ENCODE results near the gene TMEM121B. TPM values are rescaled to one million over a fixed set of nuclear protein-coding genes. Genes with fewer than 3 reads are reported as not detected.

The TMEM121B gene
- total RNA-seq, 1 experiment from 2014 or later: not detected

- DNase-seq (ENCODE audit: unreplicated experiment): no peak
- Mint-ChIP-seq H3K4me1 (ENCODE audit: insufficient read depth, unreplicated experiment) (no peaks in the 10 kb centered on the region), H3K4me3 (ENCODE audit: unreplicated experiment) (no peak overlapping the region), H3K27ac (ENCODE audit: low read depth, unreplicated experiment) (no peak overlapping the region), H3K27me3 (ENCODE audit: insufficient read depth, unreplicated experiment) (no peaks in the 10 kb centered on the region), H3K9me3 (ENCODE audit: unreplicated experiment) (no peaks in the 10 kb centered on the region), H3K36me3 (ENCODE audit: insufficient read depth, unreplicated experiment) (peaks cover 75% of the 10 kb centered on the region)
- no peak for TF ChIP-seq CTCF (IDR thresholded peaks at IDR 0.05; ENCODE audit: unreplicated experiment)
- ChIA-PET CTCF (interaction anchor here (0.7 kb wide), 1 partner anchor 59 kb away, joined by 5 read pairs; no protein-coding TSS in a partner anchor), POLR2A (interaction anchor here (0.7 kb wide), 1 partner anchor 16 kb away, joined by 4 read pairs; no protein-coding TSS in a partner anchor)
- BruUV-seq (replicated peaks): no TSS peak
- intact Hi-C loops (cut with micrococcal nuclease): no loop called here
Measured at GRCh38 chr22:17143826-17144225, 22.7 kb upstream of the TMEM121B start.

DNA sequence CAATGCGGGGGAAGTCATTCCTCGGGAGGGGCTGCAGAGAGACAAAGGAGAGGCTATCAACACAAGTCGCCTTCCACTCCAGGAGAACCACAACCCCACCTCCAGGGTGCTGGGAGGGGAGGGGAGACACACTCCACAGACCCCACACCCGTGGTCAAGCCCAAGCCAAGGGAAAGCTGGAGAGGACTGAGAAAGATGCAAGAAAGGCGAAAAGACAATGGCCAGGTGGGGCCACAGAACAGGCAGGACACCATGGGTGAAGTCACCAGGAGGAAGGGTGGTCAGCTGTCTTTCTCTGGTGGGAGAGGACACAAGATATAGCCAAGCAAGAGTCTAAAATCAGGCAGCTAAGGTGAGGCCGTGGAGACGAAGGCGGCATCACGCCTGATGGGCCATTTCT, 21.9 kb upstream of the TMEM121B start:
- no TSS peak for BruUV-seq (replicated peaks)
- intact Hi-C loops (cut with micrococcal nuclease): no loop called here
- CTCF ChIA-PET: interaction anchor here (0.9 kb wide), 1 partner anchor 12 kb away, joined by 5 read pairs; no protein-coding TSS in a partner anchor
- TF ChIP-seq CTCF (IDR thresholded peaks at IDR 0.05; ENCODE audit: unreplicated experiment): no peak
- Mint-ChIP-seq H3K27me3 (ENCODE audit: insufficient read depth, unreplicated experiment) (no peaks in the 10 kb centered on the region), H3K4me3 (ENCODE audit: unreplicated experiment) (no peak overlapping the region), H3K4me1 (ENCODE audit: insufficient read depth, unreplicated experiment) (no peaks in the 10 kb centered on the region), H3K27ac (ENCODE audit: low read depth, unreplicated experiment) (peak overlapping the region; percentile 63), H3K36me3 (ENCODE audit: insufficient read depth, unreplicated experiment) (peaks cover 76% of the 10 kb centered on the region), H3K9me3 (ENCODE audit: unreplicated experiment) (no peaks in the 10 kb centered on the region)
- no peak for DNase-seq (ENCODE audit: unreplicated experiment)
- POLR2A ChIA-PET: no interaction called here

DNA sequence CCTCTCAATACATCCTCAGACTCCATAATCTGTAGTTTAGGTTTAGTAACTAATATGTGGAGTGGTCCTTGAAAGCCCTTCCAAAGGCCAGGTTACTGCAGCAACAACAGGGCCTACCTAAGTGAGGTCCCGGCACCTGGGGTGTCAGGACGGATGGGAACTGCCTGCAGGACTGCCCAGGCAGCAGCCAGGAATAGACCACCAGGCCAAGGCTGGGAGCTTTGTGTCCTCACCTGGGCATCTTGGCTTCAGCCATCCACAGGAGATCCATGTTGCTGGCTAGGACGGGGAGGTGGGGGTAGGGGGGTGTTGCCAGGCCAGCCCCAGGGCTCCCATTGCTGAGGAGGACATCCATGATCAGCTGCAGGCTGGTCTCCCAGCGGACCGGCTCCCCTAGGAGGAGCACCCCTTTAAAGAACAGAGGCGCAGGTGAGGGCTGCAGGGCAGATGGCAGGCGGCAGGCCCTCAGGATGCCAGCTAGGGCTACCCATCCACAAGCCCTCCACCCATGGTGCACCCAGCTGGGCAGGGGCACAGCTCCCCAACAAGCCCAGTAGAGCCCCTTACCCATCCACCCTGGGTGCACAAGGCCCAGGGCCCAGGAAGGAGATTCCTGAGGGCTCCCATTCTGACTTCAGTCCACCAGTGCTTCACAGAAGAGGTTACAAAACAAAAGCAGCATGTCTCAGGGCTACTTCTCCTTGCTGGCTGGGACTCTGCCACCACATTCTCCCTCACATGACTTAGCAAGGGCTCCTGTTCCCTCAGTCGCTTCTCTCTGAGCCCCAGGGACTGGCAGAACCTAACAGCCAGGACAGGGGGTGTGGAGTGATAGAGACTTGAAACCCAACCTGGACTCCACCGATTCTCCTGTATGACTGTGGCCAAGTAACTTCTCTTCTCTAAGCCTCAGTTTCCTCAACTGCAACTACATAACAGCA, 19.9 kb upstream of the TMEM121B start:
- BruUV-seq (replicated peaks): no TSS peak
- TF ChIP-seq CTCF (IDR thresholded peaks at IDR 0.05; ENCODE audit: unreplicated experiment): no peak
- H3K4me3 Mint-ChIP-seq (ENCODE audit: unreplicated experiment): no peak overlapping the region
- H3K27me3 Mint-ChIP-seq (ENCODE audit: insufficient read depth, unreplicated experiment): no peaks in the 10 kb centered on the region
- DNase-seq (ENCODE audit: unreplicated experiment): no peak
- ChIA-PET CTCF (interaction anchor here (0.6 to 1.5 kb wide), 2 partner anchors 31 to 361 kb away, joined by 3 read pairs; no protein-coding TSS in a partner anchor), POLR2A (no interaction called here)
- H3K27ac Mint-ChIP-seq (ENCODE audit: low read depth, unreplicated experiment): no peak overlapping the region
- H3K4me1 Mint-ChIP-seq (ENCODE audit: insufficient read depth, unreplicated experiment): no peaks in the 10 kb centered on the region
- peaks cover 72% of the 10 kb centered on the region for H3K36me3 Mint-ChIP-seq (ENCODE audit: insufficient read depth, unreplicated experiment)
- no peaks in the 10 kb centered on the region for H3K9me3 Mint-ChIP-seq (ENCODE audit: unreplicated experiment)
- intact Hi-C loops (cut with micrococcal nuclease): no loop called here

DNA sequence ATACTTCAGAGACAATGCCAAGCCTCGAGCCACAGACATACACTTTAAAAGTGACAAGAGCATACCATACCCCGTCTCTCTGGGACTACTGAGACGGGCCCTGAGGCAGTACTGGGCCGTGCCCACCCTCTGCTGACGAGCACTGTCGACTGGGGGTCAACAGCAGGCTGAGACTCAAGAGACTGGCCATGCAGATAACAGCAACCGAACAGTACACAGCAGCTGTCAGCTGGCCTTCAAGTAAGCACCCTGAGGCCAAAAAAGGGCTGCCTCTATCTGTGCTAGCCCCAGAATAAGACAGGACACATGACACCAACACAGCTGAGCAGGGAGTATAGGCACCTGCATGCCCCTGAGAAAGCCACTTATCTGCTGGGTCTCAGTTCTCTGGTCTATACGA, 18.9 kb upstream of the TMEM121B start:
- Mint-ChIP-seq H3K36me3 (ENCODE audit: insufficient read depth, unreplicated experiment) (peaks cover 68% of the 10 kb centered on the region), H3K9me3 (ENCODE audit: unreplicated experiment) (no peaks in the 10 kb centered on the region), H3K4me1 (ENCODE audit: insufficient read depth, unreplicated experiment) (no peaks in the 10 kb centered on the region), H3K4me3 (ENCODE audit: unreplicated experiment) (no peak overlapping the region), H3K27ac (ENCODE audit: low read depth, unreplicated experiment) (no peak overlapping the region), H3K27me3 (ENCODE audit: insufficient read depth, unreplicated experiment) (no peaks in the 10 kb centered on the region)
- no TSS peak for BruUV-seq (replicated peaks)
- no peak for TF ChIP-seq CTCF (IDR thresholded peaks at IDR 0.05; ENCODE audit: unreplicated experiment)
- ChIA-PET CTCF (interaction anchor here (0.6 to 1.6 kb wide), 3 partner anchors 16 to 334 kb away, joined by 3 to 6 read pairs (median 4); no protein-coding TSS in a partner anchor), POLR2A (no interaction called here)
- no peak for DNase-seq (ENCODE audit: unreplicated experiment)
- intact Hi-C loops (cut with micrococcal nuclease): no loop called here

Data from MCF 10A (cell line).